HG03066 (cell line): ENCODE data around the gene ATP8A2.

Experiments used
- ATAC-seq: cut with Tn5 transposase; IDR thresholded peaks from one replicate; pipeline ENCODE4 v1.9.1; 2021; ENCODE audit warnings: low read depth; ENCODE audit not compliant: unreplicated experiment

The ATP8A2 gene

GRCh38 chr13:25380741-25381324, 9.1 kb downstream of the ATP8A2 start:
- no peak for ATAC-seq

DNA sequence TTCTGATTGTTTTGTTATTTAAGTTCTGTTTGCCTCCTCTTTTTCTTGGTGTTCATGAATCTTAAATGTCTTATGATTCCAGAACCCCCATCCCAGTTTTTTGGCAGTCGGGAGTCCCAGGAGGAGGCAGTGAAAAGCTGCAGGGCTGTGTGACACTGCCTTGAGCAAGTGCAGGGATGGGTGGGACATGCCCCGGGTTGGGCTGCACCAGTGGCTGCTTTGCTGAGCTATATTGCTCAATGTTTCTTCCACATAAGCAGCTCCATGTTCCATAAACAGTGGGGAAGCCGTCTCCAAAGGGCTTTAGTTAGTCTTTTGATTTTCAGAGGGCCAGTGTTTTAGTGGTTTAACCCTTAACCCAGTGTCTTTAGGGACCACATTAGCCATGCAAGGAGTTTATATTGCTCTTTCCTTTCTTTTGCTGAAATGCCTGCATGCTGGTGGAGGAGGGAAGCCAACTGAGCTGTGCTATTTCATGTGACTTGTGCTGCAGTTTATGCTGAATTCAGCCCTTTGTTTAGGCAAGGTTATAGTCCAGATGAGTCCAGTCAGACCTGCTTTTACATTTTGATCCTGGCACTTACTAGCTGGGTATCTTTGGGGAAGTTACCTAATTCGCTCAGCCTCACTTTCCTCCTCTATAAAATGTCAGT, 13.1 kb downstream of the ATP8A2 start:
- ATAC-seq = no peak

- ATAC-seq = no peak
Measured at GRCh38 chr13:25391932-25392331, 20.2 kb downstream of the ATP8A2 start.

DNA sequence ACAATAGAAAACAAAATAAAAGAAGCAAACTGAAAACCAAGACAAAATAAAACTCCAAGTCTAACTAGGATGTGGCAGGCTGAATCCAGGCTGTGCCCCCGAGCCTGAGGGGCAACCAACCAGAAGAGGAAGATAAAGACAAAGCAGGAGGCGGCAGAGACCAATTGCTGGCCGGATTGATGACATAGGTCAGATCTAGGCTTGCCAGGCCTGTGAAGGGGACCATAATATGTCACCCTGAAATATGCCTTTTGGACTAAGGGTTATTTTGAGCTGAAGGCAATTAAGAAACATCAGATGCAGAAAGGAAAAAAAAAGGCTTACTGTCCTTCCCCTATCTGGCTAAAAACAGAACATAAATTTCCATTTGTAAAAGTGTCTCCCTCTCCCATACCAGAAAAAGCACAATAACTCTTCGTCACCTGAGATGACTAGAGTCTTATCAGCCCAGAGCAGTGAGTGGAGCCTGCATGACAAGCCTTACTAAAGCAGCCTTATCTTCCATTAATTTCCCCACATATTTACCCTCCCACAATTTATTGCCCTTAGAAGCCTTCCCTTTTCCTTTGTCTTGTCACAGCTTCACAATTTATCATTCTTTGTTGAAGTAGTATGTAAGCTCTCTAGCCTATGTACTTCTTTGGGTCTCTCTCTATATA, 22.8 kb downstream of the ATP8A2 start:
- no peak for ATAC-seq

DNA sequence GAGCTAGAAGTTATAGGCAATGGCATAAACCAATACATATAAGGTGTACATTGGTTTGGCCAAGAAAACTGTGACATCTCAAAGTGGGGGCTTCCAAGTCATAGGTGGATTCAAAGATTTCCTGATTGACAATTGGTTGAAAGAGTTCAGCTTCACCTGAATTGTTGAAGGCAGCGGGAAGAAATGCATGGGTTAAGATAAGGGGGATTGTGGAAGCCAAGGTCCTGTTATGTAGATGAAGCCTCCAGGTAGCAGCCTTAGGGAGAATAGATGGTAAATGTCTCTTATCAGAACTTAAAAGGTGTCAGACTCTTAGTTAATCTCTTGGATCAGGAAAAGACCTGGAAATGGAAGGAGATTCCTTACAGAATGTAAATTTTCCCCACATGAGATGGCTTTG, 26.0 kb downstream of the ATP8A2 start:
- no peak for ATAC-seq

DNA sequence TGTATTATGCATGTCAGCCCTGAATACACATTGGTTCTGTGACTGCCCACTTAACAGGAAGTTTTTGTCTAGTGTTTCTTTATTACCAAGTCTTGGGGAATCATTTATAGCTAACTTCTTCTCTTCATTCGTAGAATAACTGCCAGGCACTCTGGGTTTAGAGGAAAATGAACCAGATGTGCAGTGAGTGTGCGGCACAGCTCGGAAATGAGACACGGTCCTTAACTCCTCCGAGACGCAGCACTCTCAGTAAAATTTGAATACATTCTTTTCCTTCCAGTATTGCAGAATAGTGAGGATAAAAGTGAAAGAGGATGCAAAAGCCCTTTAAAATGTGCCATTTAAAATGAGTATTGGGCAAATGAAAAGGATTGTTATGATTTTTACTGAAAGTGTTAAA, 29.2 kb downstream of the ATP8A2 start:
- ATAC-seq = no peak

DNA sequence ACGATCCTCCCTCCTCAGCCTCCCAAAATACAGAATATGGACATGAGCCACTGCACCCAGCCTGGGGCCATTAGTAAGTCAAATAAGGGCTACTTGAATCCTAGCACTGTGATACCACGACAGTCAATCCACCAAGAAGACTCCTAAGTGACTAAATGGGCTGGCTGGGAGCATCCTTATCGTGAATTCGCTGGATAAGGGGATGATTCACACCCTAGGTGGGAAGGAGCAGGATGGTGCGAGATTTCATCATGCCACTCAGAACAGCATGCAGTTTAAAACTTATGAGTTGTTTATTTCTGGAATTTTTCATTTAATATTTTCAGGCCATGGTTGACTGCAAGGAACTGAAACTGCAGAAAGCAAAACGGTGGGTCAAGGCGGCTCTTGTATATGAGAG, 30.2 kb downstream of the ATP8A2 start:
- ATAC-seq = no peak

DNA sequence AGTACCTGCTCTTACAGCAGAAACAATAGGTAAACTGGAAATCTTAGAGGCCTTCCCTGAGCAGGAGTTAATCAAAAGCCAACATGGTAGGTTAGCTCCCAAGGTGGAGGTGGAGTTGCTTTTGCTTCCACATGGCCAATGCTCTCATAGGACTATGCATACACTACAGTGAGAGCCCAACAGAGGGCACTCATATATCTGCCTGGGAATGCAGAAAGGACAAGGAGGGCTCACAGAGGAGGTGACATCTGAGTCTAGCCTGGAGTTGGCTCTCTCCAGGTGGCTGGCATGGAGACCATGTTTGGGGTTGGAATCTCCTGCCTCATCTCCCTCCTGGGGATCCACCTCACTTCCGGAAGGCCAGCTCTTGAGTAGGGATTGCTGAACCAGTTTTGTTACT, 34.6 kb downstream of the ATP8A2 start:
- no peak for ATAC-seq

DNA sequence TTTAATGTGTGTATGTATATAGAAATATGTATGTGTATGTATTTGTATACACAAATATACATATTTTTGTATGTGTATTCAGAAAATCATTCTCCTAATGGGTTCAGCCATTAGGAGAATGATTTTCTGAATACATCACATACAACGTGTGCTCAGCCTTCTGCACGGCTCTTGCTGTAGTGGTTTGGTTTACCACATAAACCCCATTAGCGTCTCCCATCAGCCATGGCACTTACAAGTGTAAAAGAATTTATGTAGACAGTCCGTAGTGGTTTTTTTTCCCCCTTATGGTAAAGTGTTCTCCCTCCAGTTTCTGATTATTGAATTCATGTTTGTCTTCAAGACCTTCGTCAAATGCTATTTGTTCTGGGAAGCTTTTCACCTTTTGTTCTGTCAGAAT, 38.2 kb downstream of the ATP8A2 start:
- ATAC-seq = no peak

DNA sequence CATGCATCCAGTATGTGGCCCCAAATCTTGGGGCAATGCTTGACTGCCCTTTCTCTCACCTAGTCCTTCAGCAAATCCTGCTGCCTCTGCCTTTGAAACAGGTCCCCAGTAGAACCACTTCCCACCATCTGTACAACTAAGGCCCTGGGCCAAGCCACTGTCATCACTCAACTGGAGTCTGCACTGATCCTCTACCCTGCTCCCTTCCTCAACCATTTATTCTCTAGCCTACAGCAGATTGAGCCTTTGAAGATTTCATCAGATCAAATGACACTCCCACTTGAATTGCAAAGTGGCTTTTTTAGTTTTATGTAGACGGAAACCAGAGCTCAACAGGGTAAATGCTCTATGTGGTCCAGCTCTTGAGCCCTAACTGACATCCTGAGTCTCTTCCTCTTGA, 43.5 kb downstream of the ATP8A2 start:
- no peak for ATAC-seq

- no peak for ATAC-seq
Measured at GRCh38 chr13:25417535-25417934, 45.8 kb downstream of the ATP8A2 start.

DNA sequence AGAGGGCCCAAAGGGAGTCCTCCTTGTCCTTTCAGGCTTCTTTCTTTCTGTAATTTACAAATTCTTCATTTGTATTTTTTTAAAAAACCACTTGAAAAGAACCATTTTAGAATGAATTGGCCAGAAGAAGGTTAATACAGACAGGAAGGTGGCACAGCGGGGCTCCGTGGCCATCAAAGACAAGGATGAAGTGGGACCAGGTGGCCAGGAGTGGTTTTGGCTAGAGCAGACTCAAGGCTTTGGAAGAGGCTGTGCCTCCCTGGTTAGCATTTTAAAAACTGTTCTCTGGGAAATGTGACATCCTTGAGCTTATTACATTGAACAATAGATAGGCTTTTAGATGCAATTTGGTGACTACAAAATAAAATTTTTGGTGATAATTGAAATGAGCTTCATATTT, 48.4 kb downstream of the ATP8A2 start:
- no peak for ATAC-seq

DNA sequence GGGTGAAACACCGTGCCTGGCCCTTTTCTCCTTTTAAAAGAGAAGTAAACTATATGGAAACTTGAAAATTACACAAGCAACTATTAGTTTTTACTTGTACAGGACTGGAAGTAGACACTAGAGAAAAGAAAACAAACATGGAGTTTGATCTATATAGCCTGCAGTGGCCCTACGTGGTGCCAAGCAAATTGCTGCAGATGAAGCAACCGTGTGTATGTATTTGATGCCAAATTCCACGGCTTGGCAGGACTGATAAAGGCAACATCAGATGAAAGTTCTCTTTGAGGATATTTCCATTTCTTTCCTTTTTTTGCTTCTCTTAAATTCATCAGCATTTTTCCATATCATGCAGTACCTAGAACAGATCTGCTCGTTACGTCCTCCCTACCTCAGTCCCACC, 49.8 kb downstream of the ATP8A2 start:
- no peak for ATAC-seq

- no peak for ATAC-seq
Measured at GRCh38 chr13:25422153-25422552, 50.4 kb downstream of the ATP8A2 start.

GRCh38 chr13:25423831-25424230, 52.1 kb downstream of the ATP8A2 start:
- ATAC-seq = no peak

GRCh38 chr13:25429466-25429865, 57.7 kb downstream of the ATP8A2 start:
- no peak for ATAC-seq

DNA sequence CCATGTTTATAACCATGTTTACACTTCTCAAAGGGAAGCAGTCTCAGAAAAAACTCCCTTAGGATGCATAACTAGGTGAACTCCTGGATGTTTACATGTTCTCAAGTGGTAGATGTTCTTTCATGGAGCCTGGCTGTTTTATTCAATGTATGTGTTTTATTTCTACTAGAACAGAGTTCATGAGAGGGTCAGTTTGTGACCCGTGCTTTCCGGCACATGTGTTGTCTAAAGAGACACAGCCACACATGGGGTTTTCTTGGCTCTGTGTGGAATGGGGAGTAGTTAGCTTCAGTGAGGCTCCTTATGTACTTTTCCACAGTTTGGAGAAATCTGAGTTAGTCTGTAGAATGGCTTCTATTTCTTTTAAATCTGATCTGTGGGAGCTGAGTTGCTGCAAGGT, 60.9 kb downstream of the ATP8A2 start:
- ATAC-seq = no peak

GRCh38 chr13:25440061-25440460, 68.3 kb downstream of the ATP8A2 start:
- no peak for ATAC-seq

- no peak for ATAC-seq
Measured at GRCh38 chr13:25446261-25446660, 74.5 kb downstream of the ATP8A2 start.

- ATAC-seq = no peak
Measured at GRCh38 chr13:25447396-25447795, 75.6 kb downstream of the ATP8A2 start.

- ATAC-seq = no peak
Measured at GRCh38 chr13:25453850-25454365, 82.1 kb downstream of the ATP8A2 start.

DNA sequence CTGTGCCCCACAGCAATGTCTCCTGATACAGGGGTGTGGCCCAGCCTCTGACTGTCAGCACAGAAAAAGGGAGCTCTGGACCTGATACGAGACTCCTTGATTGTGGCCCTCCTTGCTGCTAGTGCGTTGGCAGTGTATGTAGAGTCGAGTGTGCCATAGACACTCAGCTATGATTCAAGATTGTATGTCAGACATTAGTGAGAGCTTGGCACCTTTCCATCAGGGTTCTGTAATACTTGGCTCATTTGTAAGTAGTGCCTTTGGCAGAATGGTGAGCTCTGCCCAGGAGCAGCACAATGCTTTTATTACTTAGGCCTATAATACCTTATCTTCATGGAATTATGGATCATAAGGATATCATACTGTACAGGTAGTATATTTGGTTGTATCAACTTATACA, 83.4 kb downstream of the ATP8A2 start:
- ATAC-seq = no peak
